GM23338 (cell line): ENCODE data around the gene RFNG. TPM values are rescaled to one million over a fixed set of nuclear protein-coding genes. Genes with fewer than 3 reads are reported as not detected.
A peak's percentile ranks its signal among the peaks of the same experiment; 100 is the strongest.

Experiments
- ATAC-seq: fragments of 200-7000 bp; cut with Tn5 transposase; 3 replicates; pipeline ENCODE4 v1.9.1; 2020
- DNase-seq: peaks from one replicate; pipeline ENCODE4 v3.0.0-alpha.2; 2015; ENCODE audit warnings: low spot score
- H2AFZ ChIP-seq: fragments of 200-600 bp; sonication (generic); 2 replicates; pipeline ENCODE4 v1.8.0; 2016; ENCODE audit warnings: antibody characterized with exemption, mild to moderate bottlenecking, moderate library complexity
- H3F3A ChIP-seq: fragments of 200-600 bp; sonication (generic); replicated peaks from 2 replicates; pipeline ENCODE4 v1.8.0; 2017; ENCODE audit warnings: antibody characterized with exemption, mixed run types, low read depth
- H3K27ac ChIP-seq: fragments of 200-600 bp; sonication (generic); 2 replicates; pipeline ENCODE4 v1.6.1; 2016; ENCODE audit warnings: low read depth
- H3K27me3 ChIP-seq: fragments of 200-600 bp; sonication (generic); 2 replicates; pipeline ENCODE4 v1.8.0; 2016; ENCODE audit warnings: mild to moderate bottlenecking, mixed run types, moderate library complexity; ENCODE audit not compliant: insufficient read depth
- H3K36me3 ChIP-seq: fragments of 200-600 bp; sonication (generic); 2 replicates; pipeline ENCODE4 v1.8.0; 2016; ENCODE audit warnings: mild to moderate bottlenecking; ENCODE audit not compliant: insufficient read depth
- H3K4me1 ChIP-seq: fragments of 200-600 bp; sonication (generic); 2 replicates; pipeline ENCODE4 v1.8.0; 2016; ENCODE audit warnings: mild to moderate bottlenecking, moderate library complexity; ENCODE audit not compliant: insufficient read depth
- H3K4me2 ChIP-seq: fragments of 200-600 bp; sonication (generic); 2 replicates; pipeline ENCODE4 v1.7.1; 2017; ENCODE audit warnings: mixed run types
- H3K4me3 ChIP-seq: fragments of 200-600 bp; sonication (generic); 2 replicates; pipeline ENCODE4 v1.6.1; 2016; ENCODE audit warnings: mixed run types
- H3K79me2 ChIP-seq: fragments of 200-600 bp; sonication (generic); replicated peaks from 2 replicates; pipeline ENCODE4 v1.8.0; 2017; ENCODE audit warnings: mild to moderate bottlenecking; ENCODE audit not compliant: insufficient read depth
- H3K9me2 ChIP-seq: fragments of 200-600 bp; sonication (generic); 2 replicates; pipeline ENCODE4 v1.8.0; 2017; ENCODE audit not compliant: insufficient read depth
- H4K20me1 ChIP-seq: fragments of 200-600 bp; sonication (generic); replicated peaks from 2 replicates; pipeline ENCODE4 v1.8.0; 2017; ENCODE audit warnings: mild to moderate bottlenecking; ENCODE audit not compliant: insufficient read depth
- H3K27ac Mint-ChIP-seq: 2 replicates; pipeline ENCODE4 v1.8.0; 2020; ENCODE audit warnings: inconsistent platforms, mild to moderate bottlenecking, moderate library complexity, mixed read lengths
- H3K27me3 Mint-ChIP-seq: 3 replicates; pipeline ENCODE4 v1.8.0; 2022; ENCODE audit warnings: low read depth, mild to moderate bottlenecking, moderate library complexity, mixed read lengths, inconsistent platforms; ENCODE audit not compliant: insufficient read depth, poor library complexity
- H3K36me3 Mint-ChIP-seq: 3 replicates; pipeline ENCODE4 v1.8.0; 2021; ENCODE audit warnings: low read depth, mild to moderate bottlenecking, inconsistent platforms, moderate library complexity, mixed read lengths
- H3K4me1 Mint-ChIP-seq: 3 replicates; pipeline ENCODE4 v1.8.0; 2020; ENCODE audit warnings: mild to moderate bottlenecking, inconsistent platforms, mixed read lengths
- H3K4me3 Mint-ChIP-seq: 3 replicates; pipeline ENCODE4 v1.8.0; 2021; ENCODE audit warnings: moderate library complexity, mild to moderate bottlenecking, inconsistent platforms, mixed read lengths
- H3K9me3 Mint-ChIP-seq: 3 replicates; pipeline ENCODE4 v1.8.0; 2020; ENCODE audit warnings: moderate library complexity, mild to moderate bottlenecking, inconsistent platforms, mixed read lengths
- EZH2 ChIP-seq: fragments of 200-600 bp; sonication (generic); IDR thresholded peaks from one replicate; pipeline ENCODE4 v1.8.0; 2017; ENCODE audit warnings: antibody characterized with exemption, mild to moderate bottlenecking, low read depth; ENCODE audit not compliant: unreplicated experiment
- ZNF114 ChIP-seq: fragments of 250-450 bp; sonication (Bioruptor Pico); IDR thresholded peaks from 2 replicates; pipeline ENCODE4 v1.5.0; 2020; ENCODE audit warnings: mild to moderate bottlenecking, moderate library complexity
- ZNF331 ChIP-seq: fragments of 250-450 bp; sonication (Bioruptor Pico); IDR thresholded peaks from 2 replicates; pipeline ENCODE4 v1.5.0; 2020; ENCODE audit warnings: low read depth, mild to moderate bottlenecking, moderate library complexity
- polyA plus RNA-seq: library from polyadenylated mRNA; unstranded; fragments of >200 nt; fragmentation: Nextera tagmentation; extraction: Ambion mirVana; gene quantifications from 2 replicates; pipeline ENCODE4 v1.2.1, GENCODE V29; 2016
- total RNA-seq: library from RNA; depleted of rRNA; stranded (reverse); fragments of >200 nt; shearing (Covaris generic); gene quantifications from 2 replicates; pipeline ENCODE4 v1.2.3, GENCODE V29; 2014
- TF ChIP-seq, protein P1 (sequence below): IDR thresholded peaks from 2 replicates; pipeline ENCODE4 v1.6.1; 2016; ENCODE audit warnings: antibody characterized with exemption
- TF ChIP-seq, protein P2 (sequence below), 2 experiments: fragments of 200-600 bp in 1 of 2; sonication (generic) in 1 of 2; conservative IDR thresholded peaks; 2 replicates each; pipeline versions ENCODE4 v1.5.1 to v1.6.1; 2016 to 2017; ENCODE audit warnings: antibody characterized with exemption in 2 of 2, low read depth in 2 of 2, mild to moderate bottlenecking in 2 of 2, moderate library complexity in 1 of 2
- TF ChIP-seq, protein P3 (sequence below): IDR thresholded peaks from one replicate; pipeline ENCODE4 v1.6.1; 2018; ENCODE audit warnings: antibody characterized with exemption; ENCODE audit not compliant: unreplicated experiment

RFNG gene
- total and polyA plus RNA-seq, 2 experiments from 2014 or later = 18.0 to 44.7 TPM

DNA sequence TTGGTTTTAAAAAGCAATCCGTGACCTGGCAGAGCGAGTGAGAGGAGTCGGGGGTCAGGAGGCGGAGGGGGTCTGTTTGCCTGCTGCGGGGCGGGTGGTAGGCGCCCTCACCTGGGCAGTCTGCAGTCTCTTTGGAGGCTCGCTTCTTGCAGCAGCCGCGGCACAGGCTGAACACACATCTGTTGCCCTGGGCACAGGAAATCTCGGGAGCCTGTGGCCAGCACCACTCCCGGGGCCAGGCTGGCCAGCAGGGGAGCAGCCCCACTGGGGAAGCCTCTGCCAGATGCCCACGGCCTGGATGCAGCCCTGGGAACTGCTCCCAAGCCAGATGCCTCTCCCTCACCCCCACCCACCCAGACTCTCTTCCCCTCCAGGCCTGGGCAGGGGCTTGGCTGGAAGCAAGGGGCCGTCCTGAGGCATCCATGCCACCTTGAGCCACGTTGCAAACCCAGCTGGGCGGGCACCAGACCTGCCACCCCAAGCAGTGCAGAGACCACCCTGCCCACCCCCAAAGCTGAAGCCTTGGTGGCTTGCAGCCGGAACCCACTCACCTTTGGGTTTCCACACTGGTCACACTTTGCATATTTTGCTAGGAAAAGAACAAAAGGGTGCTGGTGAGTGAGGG is 6.7 kb upstream of the RFNG start:
- Mint-ChIP-seq H3K9me3 (no peaks in the 10 kb centered on the region), H3K27ac (no peak overlapping the region), H3K4me3 (no peak overlapping the region), H3K27me3 (peaks cover 14% of the 10 kb centered on the region), H3K36me3 (peaks cover 22% of the 10 kb centered on the region), H3K4me1 (no peaks in the 10 kb centered on the region)
- Histone ChIP-seq H3K36me3 (peaks cover 4% of the 10 kb centered on the region; the same call in 1 of the 2 replicates), H3K27me3 (no peaks in the 10 kb centered on the region), H4K20me1 (no peaks in the 10 kb centered on the region), H3K4me2 (no peak overlapping the region), H3K9me2 (no peaks in the 10 kb centered on the region), H3K79me2 (no peaks in the 10 kb centered on the region), H3K4me3 (no peak overlapping the region), H3K27ac (no peak overlapping the region; the same call in 1 of the 2 replicates), H3F3A (peaks cover 6% of the 10 kb centered on the region; the same call in 1 of the 2 replicates), H3K4me1 (no peaks in the 10 kb centered on the region), H2AFZ (no peak overlapping the region)
- TF ChIP-seq ZNF114 (CRISPR knock-in tag) (no peak), ZNF331 (CRISPR knock-in tag) (no peak)
- TF ChIP-seq, protein P1, sequence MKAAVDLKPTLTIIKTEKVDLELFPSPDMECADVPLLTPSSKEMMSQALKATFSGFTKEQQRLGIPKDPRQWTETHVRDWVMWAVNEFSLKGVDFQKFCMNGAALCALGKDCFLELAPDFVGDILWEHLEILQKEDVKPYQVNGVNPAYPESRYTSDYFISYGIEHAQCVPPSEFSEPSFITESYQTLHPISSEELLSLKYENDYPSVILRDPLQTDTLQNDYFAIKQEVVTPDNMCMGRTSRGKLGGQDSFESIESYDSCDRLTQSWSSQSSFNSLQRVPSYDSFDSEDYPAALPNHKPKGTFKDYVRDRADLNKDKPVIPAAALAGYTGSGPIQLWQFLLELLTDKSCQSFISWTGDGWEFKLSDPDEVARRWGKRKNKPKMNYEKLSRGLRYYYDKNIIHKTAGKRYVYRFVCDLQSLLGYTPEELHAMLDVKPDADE = no peak
- TF ChIP-seq, protein P2, sequence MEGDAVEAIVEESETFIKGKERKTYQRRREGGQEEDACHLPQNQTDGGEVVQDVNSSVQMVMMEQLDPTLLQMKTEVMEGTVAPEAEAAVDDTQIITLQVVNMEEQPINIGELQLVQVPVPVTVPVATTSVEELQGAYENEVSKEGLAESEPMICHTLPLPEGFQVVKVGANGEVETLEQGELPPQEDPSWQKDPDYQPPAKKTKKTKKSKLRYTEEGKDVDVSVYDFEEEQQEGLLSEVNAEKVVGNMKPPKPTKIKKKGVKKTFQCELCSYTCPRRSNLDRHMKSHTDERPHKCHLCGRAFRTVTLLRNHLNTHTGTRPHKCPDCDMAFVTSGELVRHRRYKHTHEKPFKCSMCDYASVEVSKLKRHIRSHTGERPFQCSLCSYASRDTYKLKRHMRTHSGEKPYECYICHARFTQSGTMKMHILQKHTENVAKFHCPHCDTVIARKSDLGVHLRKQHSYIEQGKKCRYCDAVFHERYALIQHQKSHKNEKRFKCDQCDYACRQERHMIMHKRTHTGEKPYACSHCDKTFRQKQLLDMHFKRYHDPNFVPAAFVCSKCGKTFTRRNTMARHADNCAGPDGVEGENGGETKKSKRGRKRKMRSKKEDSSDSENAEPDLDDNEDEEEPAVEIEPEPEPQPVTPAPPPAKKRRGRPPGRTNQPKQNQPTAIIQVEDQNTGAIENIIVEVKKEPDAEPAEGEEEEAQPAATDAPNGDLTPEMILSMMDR (conservative IDR thresholded peaks at IDR 0.05; ENCODE audit: low read depth in 2 of 2) = peak in 1 of 2 experiments; percentile 40; a peak in 1 of 4 replicates
- DNase-seq = peak; percentile 6
- ATAC-seq = peak; percentile 24

DNA sequence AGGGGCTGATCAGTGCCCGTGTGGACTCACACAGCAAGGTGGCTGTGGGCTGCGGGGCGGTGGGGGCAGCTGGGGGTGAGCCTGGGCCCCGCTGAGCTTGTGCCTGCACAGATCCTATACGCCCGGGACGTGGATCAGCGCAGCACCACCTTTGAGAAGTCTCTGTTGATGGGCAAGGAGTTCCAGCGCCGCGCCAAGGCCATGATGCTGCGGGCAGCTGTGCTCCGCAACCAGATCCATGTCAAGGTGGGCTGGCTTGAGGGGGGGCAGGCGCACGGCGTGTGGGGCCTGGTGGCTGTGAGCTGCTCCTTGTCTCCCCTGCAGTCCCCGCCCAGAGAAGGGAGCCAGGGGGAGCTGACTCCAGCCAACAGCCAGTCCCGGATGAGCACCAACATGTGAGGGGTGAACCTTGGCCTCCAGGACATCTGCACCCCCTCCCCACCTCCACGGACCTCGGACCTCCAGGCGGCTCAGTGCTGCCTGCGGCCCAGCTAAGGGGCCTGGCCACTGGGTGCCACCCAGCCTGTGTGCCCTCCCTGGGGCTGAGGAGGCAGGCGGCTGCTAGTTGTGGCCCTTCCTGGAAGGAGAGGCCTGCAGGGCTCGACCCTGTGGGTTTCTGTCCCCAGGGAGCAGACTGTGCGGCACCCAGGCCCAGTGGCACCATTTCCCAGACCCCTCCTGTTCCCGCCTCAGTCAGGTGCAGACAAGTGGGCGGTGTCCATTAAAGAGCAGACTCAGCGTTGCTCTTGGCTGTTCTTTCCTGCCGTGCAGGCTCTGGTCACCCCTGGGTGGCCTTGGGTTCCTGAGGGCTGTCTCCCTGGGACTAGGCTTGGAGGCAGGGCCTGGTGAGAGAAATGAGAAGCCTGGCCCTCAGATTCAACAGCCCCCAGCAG is 5.4 kb upstream of the RFNG start:
- Histone ChIP-seq H3K4me3 (no peak overlapping the region), H3K4me2 (no peak overlapping the region), H2AFZ (no peak overlapping the region), H3K27me3 (no peaks in the 10 kb centered on the region), H3K9me2 (no peaks in the 10 kb centered on the region), H3K4me1 (no peaks in the 10 kb centered on the region), H3K79me2 (peaks cover 9% of the 10 kb centered on the region; the same call in 1 of the 2 replicates), H3F3A (peaks cover 9% of the 10 kb centered on the region; the same call in 1 of the 2 replicates), H3K27ac (no peak overlapping the region), H4K20me1 (peaks cover 8% of the 10 kb centered on the region; the same call in 1 of the 2 replicates), H3K36me3 (peaks cover 4% of the 10 kb centered on the region; the same call in 1 of the 2 replicates)
- no peak overlapping the region for H3K27ac Mint-ChIP-seq
- DNase-seq (no peak), ATAC-seq (no peak)
- H3K4me3 Mint-ChIP-seq = no peak overlapping the region
- H3K27me3 Mint-ChIP-seq = peaks cover 18% of the 10 kb centered on the region
- H3K9me3 Mint-ChIP-seq = no peaks in the 10 kb centered on the region
- peaks cover 22% of the 10 kb centered on the region for H3K36me3 Mint-ChIP-seq
- no peaks in the 10 kb centered on the region; the same call in 2 of the 3 replicates for H3K4me1 Mint-ChIP-seq
- no peak for TF ChIP-seq EZH2
- TF ChIP-seq, protein P3, sequence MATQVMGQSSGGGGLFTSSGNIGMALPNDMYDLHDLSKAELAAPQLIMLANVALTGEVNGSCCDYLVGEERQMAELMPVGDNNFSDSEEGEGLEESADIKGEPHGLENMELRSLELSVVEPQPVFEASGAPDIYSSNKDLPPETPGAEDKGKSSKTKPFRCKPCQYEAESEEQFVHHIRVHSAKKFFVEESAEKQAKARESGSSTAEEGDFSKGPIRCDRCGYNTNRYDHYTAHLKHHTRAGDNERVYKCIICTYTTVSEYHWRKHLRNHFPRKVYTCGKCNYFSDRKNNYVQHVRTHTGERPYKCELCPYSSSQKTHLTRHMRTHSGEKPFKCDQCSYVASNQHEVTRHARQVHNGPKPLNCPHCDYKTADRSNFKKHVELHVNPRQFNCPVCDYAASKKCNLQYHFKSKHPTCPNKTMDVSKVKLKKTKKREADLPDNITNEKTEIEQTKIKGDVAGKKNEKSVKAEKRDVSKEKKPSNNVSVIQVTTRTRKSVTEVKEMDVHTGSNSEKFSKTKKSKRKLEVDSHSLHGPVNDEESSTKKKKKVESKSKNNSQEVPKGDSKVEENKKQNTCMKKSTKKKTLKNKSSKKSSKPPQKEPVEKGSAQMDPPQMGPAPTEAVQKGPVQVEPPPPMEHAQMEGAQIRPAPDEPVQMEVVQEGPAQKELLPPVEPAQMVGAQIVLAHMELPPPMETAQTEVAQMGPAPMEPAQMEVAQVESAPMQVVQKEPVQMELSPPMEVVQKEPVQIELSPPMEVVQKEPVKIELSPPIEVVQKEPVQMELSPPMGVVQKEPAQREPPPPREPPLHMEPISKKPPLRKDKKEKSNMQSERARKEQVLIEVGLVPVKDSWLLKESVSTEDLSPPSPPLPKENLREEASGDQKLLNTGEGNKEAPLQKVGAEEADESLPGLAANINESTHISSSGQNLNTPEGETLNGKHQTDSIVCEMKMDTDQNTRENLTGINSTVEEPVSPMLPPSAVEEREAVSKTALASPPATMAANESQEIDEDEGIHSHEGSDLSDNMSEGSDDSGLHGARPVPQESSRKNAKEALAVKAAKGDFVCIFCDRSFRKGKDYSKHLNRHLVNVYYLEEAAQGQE = no peak
